Measurements from ENCODE around the gene CDC37.
"Not testable (repeated sequence)": the region's sequence is repeated elsewhere in the genome, so short reads cannot be mapped to it uniquely, and the experiment has no call there.

CDC37 gene

GRCh38 chr19:10393137-10393536 is 10.2 kb downstream of the CDC37 start:
- no peak for FAIRE-seq

GRCh38 chr19:10392120-10392519 is 11.2 kb downstream of the CDC37 start:
- FAIRE-seq: peak; percentile 8

GRCh38 chr19:10390652-10391286 is 12.6 kb downstream of the CDC37 start:
- no peak for FAIRE-seq

- FAIRE-seq: no peak
Observed at GRCh38 chr19:10389863-10390262, 13.5 kb downstream of the CDC37 start.

- peak; percentile 96 for FAIRE-seq
Observed at GRCh38 chr19:10388957-10389356, 14.4 kb downstream of the CDC37 start.

GRCh38 chr19:10384580-10384979 is 18.8 kb downstream of the CDC37 start:
- FAIRE-seq: no peak

- FAIRE-seq: not testable (repeated sequence)
Observed at GRCh38 chr19:10383223-10383499, 20.2 kb downstream of the CDC37 start.

- FAIRE-seq: peak; percentile 98
Observed at GRCh38 chr19:10380313-10381102, 22.8 kb downstream of the CDC37 start, which contains the start of gene TYK2. Gene TYK2 (minus strand): TSS chr19:10380572. CDS start chr19:10378406, 2,166 bp downstream.

- no peak for FAIRE-seq
Observed at GRCh38 chr19:10379880-10380312, 23.4 kb downstream of the CDC37 start.

- no peak for FAIRE-seq
Observed at GRCh38 chr19:10378124-10378523, 25.2 kb downstream of the CDC37 start.

- FAIRE-seq: not testable (repeated sequence)
Observed at GRCh38 chr19:10377140-10377640, 26.2 kb downstream of the CDC37 start.

- no peak for FAIRE-seq
Observed at GRCh38 chr19:10374931-10375330, 28.4 kb downstream of the CDC37 start.

- FAIRE-seq: no peak
Observed at GRCh38 chr19:10372690-10373089, 30.7 kb downstream of the CDC37 start.

- FAIRE-seq: no peak
Observed at GRCh38 chr19:10368101-10368803, 35.1 kb downstream of the CDC37 start.

- not testable (repeated sequence) for FAIRE-seq
Observed at GRCh38 chr19:10366950-10367512, 36.3 kb downstream of the CDC37 start.

GRCh38 chr19:10365518-10365917 is 37.8 kb downstream of the CDC37 start:
- FAIRE-seq: no peak

- no peak for FAIRE-seq
Observed at GRCh38 chr19:10364644-10365043, 38.7 kb downstream of the CDC37 start.

GRCh38 chr19:10363789-10364281 is 39.5 kb downstream of the CDC37 start:
- no peak for FAIRE-seq

GRCh38 chr19:10362259-10362658 is 41.1 kb downstream of the CDC37 start:
- no peak for FAIRE-seq

- no peak for FAIRE-seq
Observed at GRCh38 chr19:10361569-10362011, 41.8 kb downstream of the CDC37 start.

GRCh38 chr19:10356431-10356830 is 46.9 kb downstream of the CDC37 start:
- FAIRE-seq: no peak

- FAIRE-seq: no peak
Observed at GRCh38 chr19:10353793-10354391, 49.5 kb downstream of the CDC37 start.

Data from G401.6 (cell line).